Type B pancreatic cell (in vitro differentiated cells): ENCODE data around the gene ZBTB1. TPM values are rescaled to one million over a fixed set of nuclear protein-coding genes. Genes with fewer than 3 reads are reported as not detected.

Experiments used
- DNase-seq: peaks from one replicate; pipeline ENCODE4 v3.0.0; 2021; ENCODE audit warnings: mixed read lengths; ENCODE audit not compliant: unreplicated experiment; ENCODE audit errors: extremely low spot score
- H3K27ac Mint-ChIP-seq: 2 replicates; pipeline ENCODE4 v1.8.0; 2021; ENCODE audit warnings: mild to moderate bottlenecking, mixed read lengths
- H3K27me3 Mint-ChIP-seq: 2 replicates; pipeline ENCODE4 v1.8.0; 2021; ENCODE audit warnings: mixed read lengths
- H3K36me3 Mint-ChIP-seq: 2 replicates; pipeline ENCODE4 v1.8.0; 2021; ENCODE audit warnings: mixed read lengths
- H3K4me1 Mint-ChIP-seq: one replicate; pipeline ENCODE4 v1.8.0; 2021; ENCODE audit warnings: mixed read lengths; ENCODE audit not compliant: unreplicated experiment
- H3K4me3 Mint-ChIP-seq: 2 replicates; pipeline ENCODE4 v1.8.0; 2021; ENCODE audit warnings: mild to moderate bottlenecking, mixed read lengths
- H3K9me3 Mint-ChIP-seq: 2 replicates; pipeline ENCODE4 v1.8.0; 2021; ENCODE audit warnings: mixed read lengths
- CTCF ChIP-seq: fragments of 200-600 bp; sonication (generic); conservative IDR thresholded peaks from 2 replicates; pipeline ENCODE4 v1.5.0; 2021; ENCODE audit warnings: antibody characterized with exemption, mild to moderate bottlenecking
- long read RNA-seq: library from polyadenylated mRNA; unstranded; transcript quantifications from one replicate; pipeline ENCODE4 v2.0.0, GENCODE V29; 2020
- total RNA-seq: library from RNA; stranded (reverse); gene quantifications from 2 replicates; pipeline ENCODE4 v1.2.1, GENCODE V29; 2021; ENCODE audit warnings: low replicate concordance

ZBTB1 gene
- total RNA-seq: 33.5 and 43.2 TPM in 2 replicates
- long read RNA-seq, full-length matches to known transcripts: 5 of 102 reads
- long read RNA-seq, partial matches to known transcripts: 89 of 102 reads
- long read RNA-seq, other reads (novel, unspliced or antisense): 8 of 102 reads

DNA sequence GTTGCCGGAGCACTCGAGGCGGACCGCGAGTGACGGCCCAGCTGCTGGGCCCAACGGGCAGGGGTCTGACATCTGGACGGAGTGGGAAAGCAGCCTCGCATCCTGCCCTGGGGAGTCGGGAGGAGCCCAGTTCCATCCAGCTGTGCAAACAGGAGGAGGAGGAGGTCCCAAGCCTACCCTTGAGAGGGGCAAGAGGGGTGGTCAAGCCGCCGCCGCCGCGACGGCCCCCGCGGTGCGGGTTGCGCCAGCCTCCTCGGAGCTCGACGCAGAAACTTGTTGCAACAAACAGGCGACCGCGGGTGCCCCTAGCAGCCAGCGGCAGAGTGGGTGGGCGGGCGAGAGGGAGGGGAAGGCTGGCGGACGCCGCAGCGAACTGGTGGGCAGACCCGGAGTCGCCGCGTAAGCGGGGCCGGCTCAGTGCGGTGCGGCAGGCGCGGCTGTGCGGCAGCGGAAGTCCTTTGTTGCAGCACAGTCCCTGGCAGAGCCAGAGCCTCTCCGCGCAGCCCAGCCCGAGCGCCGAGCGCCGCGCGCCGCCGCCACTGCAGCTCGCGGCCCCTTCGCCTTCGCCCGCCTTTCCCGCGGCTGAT, at the start of gene ZBTB1:
TSS of gene ZBTB1 (plus strand) at position 461 of the 587 bp plus-strand sequence. CDS start 16,735 bp downstream, outside the sequence.
- Mint-ChIP-seq H3K9me3 (no peaks in the 10 kb centered on the region), H3K27ac (peak within 1 kb of the TSS; percentile 95), H3K4me3 (peak within 1 kb of the TSS; percentile 98), H3K4me1 (peaks cover 60% of the 10 kb centered on the region), H3K27me3 (no peaks in the 10 kb centered on the region), H3K36me3 (peaks cover 3% of the 10 kb centered on the region)
- TF ChIP-seq CTCF: no peak
- peak; percentile 87 for DNase-seq

- Mint-ChIP-seq H3K27me3 (no peaks in the 10 kb centered on the region), H3K9me3 (no peaks in the 10 kb centered on the region), H3K4me3 (no peak overlapping the region), H3K36me3 (peaks cover 24% of the 10 kb centered on the region), H3K4me1 (peaks cover 3% of the 10 kb centered on the region), H3K27ac (no peak overlapping the region)
- no peak for DNase-seq
- no peak for TF ChIP-seq CTCF
Measured at GRCh38 chr14:64459405-64460136, 45.0 kb upstream of the ZBTB1 start.

DNA sequence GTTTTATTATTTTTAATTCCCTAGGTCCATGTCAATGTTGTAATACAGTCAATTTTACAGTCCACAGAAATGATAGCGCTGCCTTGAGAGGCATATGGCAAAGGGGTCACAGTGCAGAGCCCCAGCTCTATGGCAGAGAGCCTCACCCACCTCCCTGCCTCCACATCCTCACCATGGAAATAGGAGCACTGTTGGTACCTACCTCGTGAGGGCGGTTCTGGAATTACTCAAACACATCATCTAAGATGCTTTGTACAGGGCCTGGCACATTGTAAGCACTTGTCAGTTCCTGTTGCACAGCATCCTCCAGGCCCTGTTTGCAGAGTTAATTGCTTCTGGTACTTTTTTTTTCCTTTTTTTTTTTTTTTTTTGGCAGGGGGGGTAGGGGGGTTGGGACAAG, 43.3 kb upstream of the ZBTB1 start:
- no peak overlapping the region for H3K4me3 Mint-ChIP-seq
- H3K27me3 Mint-ChIP-seq: peaks cover 5% of the 10 kb centered on the region
- DNase-seq: no peak
- H3K9me3 Mint-ChIP-seq: no peaks in the 10 kb centered on the region
- H3K36me3 Mint-ChIP-seq: peaks cover 17% of the 10 kb centered on the region
- no peak overlapping the region for H3K27ac Mint-ChIP-seq
- TF ChIP-seq CTCF: no peak
- peaks cover 9% of the 10 kb centered on the region for H3K4me1 Mint-ChIP-seq

DNA sequence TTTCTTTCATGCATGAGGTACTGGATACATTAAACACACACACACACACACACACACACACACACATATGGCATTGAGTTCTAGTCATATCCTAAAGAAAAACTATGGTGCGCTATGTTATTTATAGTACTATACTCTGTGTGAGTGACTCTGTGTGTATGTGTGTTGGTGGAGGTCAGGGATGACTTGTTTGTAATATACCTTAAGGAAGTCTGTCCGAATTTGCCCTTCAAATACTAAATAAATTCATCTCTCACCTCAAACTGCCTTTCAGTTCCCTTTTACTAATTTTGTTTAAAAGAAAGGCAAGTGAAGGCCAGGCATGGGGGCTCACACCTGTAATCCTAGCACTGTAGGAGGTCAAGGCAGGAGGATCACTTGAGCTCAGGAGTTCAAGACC, 41.4 kb upstream of the ZBTB1 start:
- DNase-seq: no peak
- H3K4me1 Mint-ChIP-seq: peaks cover 9% of the 10 kb centered on the region
- H3K27ac Mint-ChIP-seq: no peak overlapping the region
- peak overlapping the region; percentile 22 for H3K4me3 Mint-ChIP-seq
- TF ChIP-seq CTCF: no peak
- peaks cover 11% of the 10 kb centered on the region for H3K36me3 Mint-ChIP-seq
- H3K9me3 Mint-ChIP-seq: no peaks in the 10 kb centered on the region
- H3K27me3 Mint-ChIP-seq: peaks cover 8% of the 10 kb centered on the region

- Mint-ChIP-seq H3K4me3 (no peak overlapping the region), H3K36me3 (peaks cover 6% of the 10 kb centered on the region), H3K9me3 (no peaks in the 10 kb centered on the region), H3K27ac (no peak overlapping the region), H3K4me1 (peaks cover 9% of the 10 kb centered on the region), H3K27me3 (peaks cover 8% of the 10 kb centered on the region)
- DNase-seq: no peak
- no peak for TF ChIP-seq CTCF
Measured at GRCh38 chr14:64463873-64464272, 40.7 kb upstream of the ZBTB1 start.
